Endodermal cell (in vitro differentiated cells): Measurements from ENCODE around the gene NELFA. TPM values are rescaled to one million over a fixed set of nuclear protein-coding genes. Genes with fewer than 3 reads are reported as not detected.

Experiments used
- DNase-seq: peaks from one replicate; pipeline ENCODE4 v3.0.0-alpha.2; 2017
- H3K27ac ChIP-seq: 2 replicates; pipeline ENCODE4 v1.5.1; 2013; ENCODE audit warnings: mild to moderate bottlenecking, low read depth, low read length, moderate library complexity
- H3K27me3 ChIP-seq: 2 replicates; pipeline ENCODE4 v1.6.1; 2013; ENCODE audit warnings: mild to moderate bottlenecking, low read length, moderate library complexity; ENCODE audit not compliant: insufficient read depth, control insufficient read depth, poor library complexity, severe bottlenecking
- H3K36me3 ChIP-seq: 2 replicates; pipeline ENCODE4 v1.7.0; 2013; ENCODE audit warnings: mild to moderate bottlenecking, low read length, moderate library complexity; ENCODE audit not compliant: control insufficient read depth, insufficient read depth
- H3K4me1 ChIP-seq: one replicate; pipeline ENCODE4 v1.7.0; 2013; ENCODE audit warnings: low read length; ENCODE audit not compliant: control insufficient read depth, insufficient read depth
- H3K4me3 ChIP-seq: 2 replicates; pipeline ENCODE4 v1.5.1; 2013; ENCODE audit warnings: mild to moderate bottlenecking, low read length, moderate library complexity
- H3K9ac ChIP-seq: 2 replicates; pipeline ENCODE4 v1.6.1; 2013; ENCODE audit warnings: mild to moderate bottlenecking, low read length, moderate library complexity; ENCODE audit not compliant: poor library complexity, severe bottlenecking; ENCODE audit errors: extremely low read depth
- H3K9me3 ChIP-seq: 2 replicates; pipeline ENCODE4 v1.6.1; 2013; ENCODE audit warnings: mild to moderate bottlenecking, low read length, moderate library complexity; ENCODE audit not compliant: control insufficient read depth
- H3K27ac Mint-ChIP-seq: 2 replicates; pipeline ENCODE4 v1.8.0; 2020; ENCODE audit warnings: mixed read lengths
- H3K27me3 Mint-ChIP-seq: 2 replicates; pipeline ENCODE4 v1.8.0; 2021; ENCODE audit warnings: mild to moderate bottlenecking, mixed read lengths; ENCODE audit not compliant: insufficient read depth
- H3K36me3 Mint-ChIP-seq: 2 replicates; pipeline ENCODE4 v1.8.0; 2020; ENCODE audit warnings: low read depth, mixed read lengths
- H3K4me1 Mint-ChIP-seq: 2 replicates; pipeline ENCODE4 v1.8.0; 2020; ENCODE audit warnings: mixed read lengths
- H3K4me3 Mint-ChIP-seq: 2 replicates; pipeline ENCODE4 v1.8.0; 2020; ENCODE audit warnings: mild to moderate bottlenecking, moderate library complexity, mixed read lengths
- H3K9me3 Mint-ChIP-seq: 2 replicates; pipeline ENCODE4 v1.8.0; 2020; ENCODE audit warnings: mild to moderate bottlenecking, mixed read lengths
- WGBS, 2 experiments: methylation state at CpG; one replicate each; pipeline versions ENCODE4 v1.1.5 to v1.1.7; 2013; ENCODE audit warnings: missing lambda C conversion rate in 2 of 2, mixed read lengths in 1 of 2; ENCODE audit not compliant: insufficient coverage in 1 of 2, insufficient read length in 1 of 2; 5-methylcytosine and 5-hydroxymethylcytosine counted together
- total RNA-seq, 2 donors: library from RNA; stranded (reverse); fragmentation: NEBNext Ultra II Directional in 1 of 2; extraction: Animal tissue kit (Norgen Biotek cat#: 25700) in 1 of 2; gene quantifications; 2 replicates in 1 of 2; 3 replicates in 1 of 2; pipeline ENCODE4 v1.2.1, GENCODE V29; 2021
- TF ChIP-seq, protein P1 (sequence below): fragments of 200-600 bp; sonication (generic); conservative IDR thresholded peaks from 2 replicates; pipeline ENCODE4 v1.5.0; 2021; ENCODE audit warnings: antibody characterized with exemption, mild to moderate bottlenecking

NELFA gene
- total RNA-seq, 2 donors from 2014 or later = 54.8 to 60.1 TPM

DNA sequence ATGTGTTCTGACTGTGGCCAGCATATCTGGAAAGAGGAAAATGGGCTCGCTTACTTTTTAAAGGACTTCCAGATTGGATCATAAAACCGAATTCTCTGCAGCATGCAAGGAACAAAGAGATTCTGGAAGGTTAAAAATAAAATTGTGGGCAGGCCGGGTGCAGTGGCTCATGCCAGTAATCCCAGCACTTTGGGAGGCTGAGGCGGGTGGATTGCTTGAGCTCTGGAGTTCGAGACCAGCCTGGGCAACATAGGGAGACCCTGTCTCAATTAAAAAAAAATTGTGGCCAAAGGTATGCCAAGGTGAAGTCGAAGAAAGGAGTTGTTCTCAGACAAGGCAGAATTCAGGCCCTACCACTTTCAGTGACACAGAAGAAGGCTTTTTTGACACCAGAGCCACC lies 37.8 kb downstream of the NELFA start:
- WGBS, 2 experiments = 92 to 96% methylated on average over 5 to 6 of the region's 6 CpGs
- TF ChIP-seq, protein P1, sequence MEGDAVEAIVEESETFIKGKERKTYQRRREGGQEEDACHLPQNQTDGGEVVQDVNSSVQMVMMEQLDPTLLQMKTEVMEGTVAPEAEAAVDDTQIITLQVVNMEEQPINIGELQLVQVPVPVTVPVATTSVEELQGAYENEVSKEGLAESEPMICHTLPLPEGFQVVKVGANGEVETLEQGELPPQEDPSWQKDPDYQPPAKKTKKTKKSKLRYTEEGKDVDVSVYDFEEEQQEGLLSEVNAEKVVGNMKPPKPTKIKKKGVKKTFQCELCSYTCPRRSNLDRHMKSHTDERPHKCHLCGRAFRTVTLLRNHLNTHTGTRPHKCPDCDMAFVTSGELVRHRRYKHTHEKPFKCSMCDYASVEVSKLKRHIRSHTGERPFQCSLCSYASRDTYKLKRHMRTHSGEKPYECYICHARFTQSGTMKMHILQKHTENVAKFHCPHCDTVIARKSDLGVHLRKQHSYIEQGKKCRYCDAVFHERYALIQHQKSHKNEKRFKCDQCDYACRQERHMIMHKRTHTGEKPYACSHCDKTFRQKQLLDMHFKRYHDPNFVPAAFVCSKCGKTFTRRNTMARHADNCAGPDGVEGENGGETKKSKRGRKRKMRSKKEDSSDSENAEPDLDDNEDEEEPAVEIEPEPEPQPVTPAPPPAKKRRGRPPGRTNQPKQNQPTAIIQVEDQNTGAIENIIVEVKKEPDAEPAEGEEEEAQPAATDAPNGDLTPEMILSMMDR = no peak
- Histone ChIP-seq H3K36me3 (peaks cover 93% of the 10 kb centered on the region), H3K9me3 (no peaks in the 10 kb centered on the region), H3K27ac (no peak overlapping the region), H3K27me3 (no peaks in the 10 kb centered on the region), H3K4me3 (no peak overlapping the region), H3K9ac (no peak overlapping the region), H3K4me1 (no peaks in the 10 kb centered on the region)
- Mint-ChIP-seq H3K4me3 (no peak overlapping the region), H3K4me1 (no peaks in the 10 kb centered on the region), H3K36me3 (peaks cover 73% of the 10 kb centered on the region), H3K27ac (no peak overlapping the region), H3K27me3 (no peaks in the 10 kb centered on the region), H3K9me3 (no peaks in the 10 kb centered on the region)
- DNase-seq = no peak

DNA sequence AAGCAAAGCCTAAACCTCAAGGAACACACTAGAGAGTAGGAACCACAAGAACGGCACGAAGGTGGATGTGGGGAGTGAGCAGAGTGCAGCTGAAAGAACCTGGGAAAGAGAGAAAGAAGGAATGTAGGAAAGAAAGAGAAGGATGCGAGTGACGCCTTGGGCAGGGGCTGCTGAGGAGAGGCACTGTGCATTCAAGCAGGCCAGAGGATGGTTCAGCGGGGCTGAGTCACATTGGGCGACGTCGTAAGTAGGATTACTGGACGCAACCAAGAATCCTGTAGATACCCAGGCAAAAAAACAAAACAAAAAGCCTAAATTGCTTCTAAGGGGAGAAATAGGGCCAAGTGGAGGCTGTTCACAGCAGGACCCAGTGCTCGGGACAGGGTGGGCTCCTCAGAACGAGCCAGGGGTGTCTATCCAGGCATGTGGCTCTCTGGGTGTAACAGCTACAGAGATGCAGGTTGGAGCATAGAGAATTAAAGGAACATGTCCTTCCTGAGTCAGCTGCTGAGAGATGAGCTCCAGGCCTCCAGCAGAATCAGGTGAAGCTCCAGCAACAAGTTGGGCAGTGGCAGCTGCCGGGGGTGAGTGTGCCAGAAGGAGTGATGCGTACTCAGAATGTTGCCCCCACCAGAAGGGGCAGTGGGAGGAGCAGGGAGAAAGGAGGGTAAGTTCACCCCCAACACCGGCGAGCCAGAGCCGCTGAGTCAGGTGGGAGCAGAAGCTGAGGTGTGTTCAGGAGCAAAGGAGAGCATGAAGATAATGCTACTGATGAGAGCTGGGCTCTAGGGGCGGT lies 38.6 kb downstream of the NELFA start:
- Mint-ChIP-seq H3K27me3 (no peaks in the 10 kb centered on the region), H3K4me1 (peaks cover 5% of the 10 kb centered on the region), H3K27ac (peak overlapping the region; percentile 62), H3K36me3 (peaks cover 73% of the 10 kb centered on the region), H3K9me3 (no peaks in the 10 kb centered on the region), H3K4me3 (no peak overlapping the region)
- Histone ChIP-seq H3K27ac (no peak overlapping the region), H3K9ac (no peak overlapping the region), H3K36me3 (peaks cover 93% of the 10 kb centered on the region), H3K4me1 (no peaks in the 10 kb centered on the region), H3K27me3 (no peaks in the 10 kb centered on the region), H3K9me3 (peaks cover under 1% of the 10 kb centered on the region), H3K4me3 (no peak overlapping the region)
- TF ChIP-seq, protein P1 = no peak
- 96 to 97% methylated on average over 16 to 17 of the region's 17 CpGs for WGBS, 2 experiments
- DNase-seq = no peak

DNA sequence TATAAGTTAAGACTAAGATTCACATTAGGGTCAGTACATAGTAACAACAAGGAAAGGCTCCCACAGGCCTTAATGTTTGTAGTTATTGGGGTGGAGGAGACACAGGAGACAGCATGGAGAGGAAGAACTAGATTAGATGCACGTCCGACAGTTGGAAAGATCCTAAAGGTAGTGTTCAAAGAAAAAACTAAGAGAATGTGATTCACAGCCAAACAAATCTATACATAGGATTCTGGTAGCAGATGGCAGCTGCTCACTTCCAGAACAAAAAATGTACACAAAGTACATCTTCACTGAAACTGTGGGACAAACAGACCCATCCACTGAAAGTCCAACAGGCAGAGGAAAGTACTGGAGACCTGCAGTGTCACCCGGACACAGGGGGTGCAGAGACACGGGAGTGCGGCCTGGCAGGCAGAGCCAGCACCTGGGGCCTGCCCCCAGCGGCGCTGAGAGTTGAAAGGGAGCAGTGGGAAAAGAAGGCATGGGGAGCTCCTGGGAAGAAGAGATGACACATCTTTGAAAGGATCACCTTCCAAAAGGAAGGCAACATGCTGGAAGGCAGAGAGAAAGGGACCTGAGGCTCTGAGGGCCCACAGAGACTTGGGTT lies 40.0 kb downstream of the NELFA start:
- Histone ChIP-seq H3K9me3 (peaks cover 9% of the 10 kb centered on the region), H3K27ac (no peak overlapping the region), H3K36me3 (peaks cover 93% of the 10 kb centered on the region), H3K4me1 (peaks cover 4% of the 10 kb centered on the region), H3K9ac (no peak overlapping the region), H3K4me3 (no peak overlapping the region), H3K27me3 (no peaks in the 10 kb centered on the region)
- Mint-ChIP-seq H3K4me1 (peaks cover 15% of the 10 kb centered on the region), H3K36me3 (peaks cover 76% of the 10 kb centered on the region), H3K4me3 (no peak overlapping the region), H3K27me3 (no peaks in the 10 kb centered on the region), H3K27ac (no peak overlapping the region), H3K9me3 (peaks cover 2% of the 10 kb centered on the region)
- DNase-seq = no peak
- TF ChIP-seq, protein P1 = no peak
- WGBS, 2 experiments = 96 to 100% methylated on average over 7 of the region's 7 CpGs
